Common myeloid progenitor, CD34-positive (primary cell): ENCODE measurements around the gene TMTC1.

Source experiments
- CTCF ChIA-PET: fragments of 350-600 bp; sonication (Branson Sonifier 250); formaldehyde crosslinking; loops from one replicate; lab custom pipeline; 2021; ENCODE audit warnings: antibody characterized with exemption; lab: Charles Lee
- POLR2A ChIA-PET: fragments of 350-600 bp; sonication (Branson Sonifier 250); formaldehyde crosslinking; loops from one replicate; lab custom pipeline; 2021; ENCODE audit warnings: antibody characterized with exemption; lab: Charles Lee
- DNase-seq, 3 donors: peaks; one replicate each; pipeline versions ENCODE4 v3.0.0 to v3.0.0-alpha.2; 2013
- H3K27ac ChIP-seq, 2 experiments: 1 replicate in 1 of 2; 2 replicates in 1 of 2; pipeline ENCODE4 v1.7.0; 2013; ENCODE audit warnings: inconsistent platforms in 2 of 2, low read length in 2 of 2, mild to moderate bottlenecking in 2 of 2, low read depth in 1 of 2, moderate library complexity in 1 of 2; ENCODE audit not compliant: severe bottlenecking in 2 of 2, insufficient read depth in 1 of 2, poor library complexity in 1 of 2
- H3K27me3 ChIP-seq, 5 experiments: replicated peaks in 2 of 5; 1 replicate in 3 of 5; 2 replicates in 2 of 5; pipeline versions ENCODE4 v1.6.1 to v1.7.0; 2013; ENCODE audit warnings: low read length in 4 of 5, mild to moderate bottlenecking in 2 of 5, moderate library complexity in 2 of 5, inconsistent platforms in 1 of 5; ENCODE audit not compliant: insufficient read depth in 5 of 5, control insufficient read depth in 4 of 5
- H3K36me3 ChIP-seq, 4 experiments: 1 replicate in 2 of 4; 2 replicates in 2 of 4; pipeline versions ENCODE4 v1.6.1 to v1.7.0; 2013; ENCODE audit warnings: low read length in 3 of 4, control low read depth in 1 of 4, mild to moderate bottlenecking in 1 of 4; ENCODE audit not compliant: control insufficient read depth in 4 of 4, insufficient read depth in 4 of 4
- H3K4me1 ChIP-seq, 4 experiments: 1 replicate in 3 of 4; 2 replicates in 1 of 4; pipeline versions ENCODE4 v1.6.1 to v1.7.1; 2013; ENCODE audit warnings: low read length in 3 of 4, mild to moderate bottlenecking in 3 of 4, control low read depth in 1 of 4, inconsistent platforms in 1 of 4, moderate library complexity in 1 of 4; ENCODE audit not compliant: control insufficient read depth in 4 of 4, insufficient read depth in 4 of 4; ENCODE audit errors: control extremely low read depth in 1 of 4
- H3K4me3 ChIP-seq, 7 experiments: 1 replicate in 4 of 7; 2 replicates in 3 of 7; pipeline versions ENCODE4 v1.5.1 to v1.7.0; 2013; ENCODE audit warnings: mild to moderate bottlenecking in 7 of 7, low read length in 6 of 7, moderate library complexity in 6 of 7, inconsistent platforms in 2 of 7, low read depth in 2 of 7, control low read depth in 1 of 7; ENCODE audit not compliant: insufficient read depth in 4 of 7, control insufficient read depth in 1 of 7; ENCODE audit errors: extremely low read depth in 1 of 7
- H3K9me3 ChIP-seq, 5 experiments: 1 replicate in 4 of 5; 2 replicates in 1 of 5; pipeline versions ENCODE4 v1.6.1 to v1.7.1; 2013; ENCODE audit warnings: low read length in 4 of 5, mild to moderate bottlenecking in 2 of 5, inconsistent platforms in 1 of 5, low read depth in 1 of 5, moderate library complexity in 1 of 5; ENCODE audit not compliant: control insufficient read depth in 4 of 5, insufficient read depth in 2 of 5; ENCODE audit errors: control extremely low read depth in 1 of 5
- WGBS: methylation state at CpG from one replicate; pipeline ENCODE4 v1.1.5; 2013; ENCODE audit not compliant: insufficient coverage; 5-methylcytosine and 5-hydroxymethylcytosine counted together

Gene TMTC1

DNA sequence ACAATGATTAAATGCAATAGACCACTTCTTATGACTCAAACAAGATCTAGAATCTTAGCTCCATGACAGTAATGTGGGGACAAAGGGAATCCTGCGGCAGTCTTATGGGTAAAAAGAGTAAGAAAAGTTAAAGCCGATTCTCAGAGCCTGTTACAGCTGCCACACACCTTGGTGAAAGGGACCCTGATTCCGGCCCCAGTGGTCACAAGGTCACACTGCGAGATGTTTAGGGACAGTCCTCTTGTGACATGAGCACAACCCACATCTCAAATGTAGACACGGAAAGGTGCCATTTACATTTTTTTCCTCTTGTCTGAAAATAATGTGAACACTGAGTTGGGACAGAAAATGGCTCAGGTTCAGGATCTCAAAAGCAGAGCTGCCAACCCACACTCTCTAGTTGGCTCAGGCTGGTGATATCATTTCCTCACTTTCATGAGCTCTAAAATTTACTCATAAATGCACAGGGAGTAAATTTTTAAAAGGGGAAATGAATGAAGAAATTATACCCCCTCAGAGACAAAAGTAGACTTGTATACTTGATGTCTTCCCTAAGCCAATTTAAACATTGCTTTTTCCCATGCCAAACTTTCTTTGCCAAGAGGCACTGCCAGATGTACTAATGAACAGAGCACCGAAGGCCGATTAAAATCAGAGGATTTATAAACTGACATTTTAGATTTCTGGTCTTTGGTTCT, 173.1 kb downstream of the TMTC1 start:
- H3K4me3 ChIP-seq, result no peak overlapping the region
- H3K27ac ChIP-seq, result no peak overlapping the region
- 98% methylated on average over 5 of the region's 7 CpGs for WGBS
- DNase-seq, result no peak
- no peaks in the 10 kb centered on the region for H3K4me1 ChIP-seq
- ChIA-PET CTCF (no interaction called here), POLR2A (interaction anchor here (0.6 kb wide), 1 partner anchor 854 kb away, joined by 3 read pairs; no protein-coding TSS in a partner anchor)
- H3K27me3 ChIP-seq, result peaks cover 0 to 2% (median 0%) of the 10 kb centered on the region in 5 experiments
- H3K36me3 ChIP-seq, result no peaks in the 10 kb centered on the region
- H3K9me3 ChIP-seq, result no peaks in the 10 kb centered on the region

DNA sequence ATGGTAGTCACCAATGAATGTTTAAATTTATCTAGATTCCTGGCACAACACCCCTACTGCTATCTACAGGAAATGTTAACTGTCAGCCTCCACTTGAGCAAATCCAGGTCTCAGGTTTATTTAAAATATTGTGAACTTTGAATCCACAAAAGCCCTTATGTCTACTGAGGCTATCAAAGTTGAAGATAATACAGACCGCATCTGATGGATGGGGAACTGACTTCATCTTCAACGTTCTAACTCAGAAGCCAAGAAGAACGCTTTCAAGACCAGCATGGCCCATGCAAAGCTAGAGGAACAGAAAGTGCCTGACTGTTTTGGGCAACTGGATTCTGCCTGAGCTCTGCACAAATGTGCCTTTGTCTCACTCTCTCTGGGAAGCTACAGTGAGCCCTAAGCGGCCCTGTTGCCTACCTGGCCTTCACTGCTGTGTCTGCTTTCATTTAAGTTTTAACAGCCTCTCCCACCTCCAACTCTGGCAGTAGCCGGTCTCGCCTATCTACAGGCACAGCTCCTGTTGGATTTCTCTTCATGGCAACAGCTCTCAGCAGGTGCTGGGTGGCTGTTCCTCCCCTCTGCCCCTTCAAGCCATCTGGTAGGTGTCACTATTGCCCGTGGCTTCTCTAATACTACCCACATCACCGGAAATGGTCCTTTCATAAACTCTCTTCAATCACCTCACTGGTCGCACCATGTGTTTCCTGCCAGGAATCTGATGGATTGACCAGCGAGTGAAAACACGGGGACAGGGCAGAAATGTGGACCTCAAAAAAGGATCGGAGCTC, 174.1 kb downstream of the TMTC1 start:
- ChIA-PET POLR2A (no interaction called here), CTCF (interaction anchor here (1.4 kb wide), 1 partner anchor 18 kb away, joined by 3 read pairs; no protein-coding TSS in a partner anchor)
- Histone ChIP-seq H3K9me3 (no peaks in the 10 kb centered on the region), H3K27me3 (no peaks in the 10 kb centered on the region), H3K36me3 (no peaks in the 10 kb centered on the region), H3K27ac (no peak overlapping the region), H3K4me3 (no peak overlapping the region), H3K4me1 (no peaks in the 10 kb centered on the region)
- whole genome bisulfite sequencing, result 92% methylated on average over 10 of the region's 12 CpGs
- no peak for DNase-seq

DNA sequence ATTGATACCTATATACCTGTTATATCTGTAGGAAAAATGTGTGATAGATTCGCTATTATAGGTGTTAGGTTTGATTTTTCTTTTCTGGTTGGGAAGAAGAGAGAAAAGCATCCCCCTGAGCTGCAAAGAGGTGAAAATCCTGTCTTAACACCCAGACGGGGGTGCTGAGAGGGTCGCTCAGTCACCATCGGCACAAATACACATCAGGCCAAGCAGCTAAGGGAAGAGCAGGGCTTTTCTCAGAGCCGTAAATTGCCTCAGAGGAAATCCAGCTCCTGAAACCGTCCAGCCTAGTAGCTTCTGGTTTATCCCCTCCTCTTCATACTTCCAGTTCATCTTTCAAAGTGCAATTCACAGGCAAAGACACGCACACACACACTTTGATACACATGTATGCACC, 175.2 kb downstream of the TMTC1 start:
- ChIA-PET POLR2A (no interaction called here), CTCF (interaction anchor here (1.4 kb wide), 1 partner anchor 17 kb away, joined by 3 read pairs; no protein-coding TSS in a partner anchor)
- H3K27ac ChIP-seq, result no peak overlapping the region
- no peaks in the 10 kb centered on the region for H3K9me3 ChIP-seq
- DNase-seq, result no peak
- H3K4me3 ChIP-seq, result no peak overlapping the region
- no peaks in the 10 kb centered on the region for H3K36me3 ChIP-seq
- H3K27me3 ChIP-seq, result no peaks in the 10 kb centered on the region
- no peaks in the 10 kb centered on the region for H3K4me1 ChIP-seq
- WGBS, result 69% methylated on average over 4 of the region's 7 CpGs

DNA sequence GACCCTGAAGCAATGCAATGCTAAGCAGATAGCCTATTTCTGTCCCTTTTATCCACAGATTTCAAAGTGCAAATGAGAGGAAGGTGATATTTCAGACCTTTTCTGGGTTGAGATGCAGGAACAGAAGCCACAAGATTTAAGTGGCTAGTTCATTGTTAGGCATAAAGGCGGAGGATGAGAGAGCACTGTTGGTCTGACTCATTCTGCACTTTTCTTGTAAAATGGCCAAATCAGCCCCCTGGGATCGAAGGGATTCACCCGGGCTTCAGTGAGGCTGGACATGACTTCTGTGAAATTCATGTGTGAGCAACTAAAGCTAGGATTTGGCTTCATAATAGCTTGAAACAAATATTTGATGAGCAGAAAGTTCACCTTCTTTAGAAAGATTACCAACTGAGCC, 184.4 kb downstream of the TMTC1 start:
- Histone ChIP-seq H3K27me3 (peaks cover 0 to 3% (median 0%) of the 10 kb centered on the region in 5 experiments), H3K4me1 (no peaks in the 10 kb centered on the region), H3K36me3 (no peaks in the 10 kb centered on the region), H3K9me3 (no peaks in the 10 kb centered on the region), H3K27ac (no peak overlapping the region), H3K4me3 (no peak overlapping the region)
- DNase-seq, result no peak
- WGBS, result 100% methylated on average over 3 of the region's 3 CpGs
- POLR2A ChIA-PET, result no interaction called here
- CTCF ChIA-PET, result no interaction called here

DNA sequence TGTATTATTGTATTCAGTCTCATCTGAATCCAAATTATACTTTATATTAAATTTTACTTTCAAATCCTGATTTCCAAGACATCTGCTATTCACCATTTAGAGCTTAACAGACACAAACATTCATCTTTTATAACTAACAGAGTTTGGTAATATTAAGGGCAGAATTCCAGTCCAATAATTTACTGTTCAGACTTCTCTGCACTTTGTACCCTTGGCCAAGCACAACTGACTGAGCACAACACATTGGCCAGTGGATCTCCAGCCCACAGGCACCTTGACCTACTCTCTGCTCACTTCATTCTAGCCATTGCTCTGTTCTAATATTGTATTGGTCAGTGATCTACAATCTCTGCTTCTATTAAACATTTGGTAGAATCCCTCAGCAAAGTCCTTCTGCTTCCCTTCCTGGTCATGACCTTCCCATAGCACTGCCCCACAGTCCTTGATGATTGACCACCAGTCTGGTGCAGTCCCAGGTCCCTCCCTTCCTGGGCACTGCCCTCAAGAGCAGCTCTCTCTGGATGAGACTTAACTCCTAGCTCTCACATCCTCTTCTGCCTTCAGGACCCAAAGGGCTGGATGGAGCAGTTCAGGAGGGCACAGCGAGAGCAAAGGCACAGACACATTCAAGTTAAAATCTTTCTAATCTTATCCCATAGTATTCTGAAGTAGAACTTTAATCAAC, 188.5 kb downstream of the TMTC1 start:
- Histone ChIP-seq H3K27ac (no peak overlapping the region), H3K27me3 (no peaks in the 10 kb centered on the region), H3K4me3 (no peak overlapping the region), H3K36me3 (no peaks in the 10 kb centered on the region), H3K4me1 (no peaks in the 10 kb centered on the region), H3K9me3 (no peaks in the 10 kb centered on the region)
- no peak for DNase-seq
- ChIA-PET POLR2A (no interaction called here), CTCF (no interaction called here)
- no CpG with 5 or more reads among the region's 1 CpG for WGBS

DNA sequence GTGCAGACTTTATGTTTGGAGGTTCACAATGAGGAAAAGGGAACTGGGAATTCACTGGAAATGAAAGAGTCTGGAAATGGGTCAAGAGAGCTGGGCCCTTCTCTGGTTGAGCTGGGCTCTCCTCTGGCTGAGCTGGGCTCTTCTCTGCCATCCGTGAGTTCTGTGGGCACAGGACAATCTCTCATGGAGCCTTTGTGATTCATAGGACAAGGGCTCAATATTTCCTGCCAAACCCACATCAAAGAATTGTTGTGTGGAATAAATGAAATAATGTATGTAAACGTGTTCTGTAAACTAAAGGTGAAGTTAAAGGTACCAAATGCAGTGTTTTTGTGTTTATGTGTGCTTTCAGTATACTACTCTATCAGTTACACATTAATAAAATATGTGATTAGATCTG, 190.7 kb downstream of the TMTC1 start:
- no peak for DNase-seq
- POLR2A ChIA-PET, result no interaction called here
- CTCF ChIA-PET, result no interaction called here
- no peak overlapping the region for H3K27ac ChIP-seq
- no CpG with 5 or more reads among the region's 2 CpGs for WGBS
- H3K4me1 ChIP-seq, result no peaks in the 10 kb centered on the region
- H3K36me3 ChIP-seq, result no peaks in the 10 kb centered on the region
- H3K9me3 ChIP-seq, result no peaks in the 10 kb centered on the region
- H3K27me3 ChIP-seq, result no peaks in the 10 kb centered on the region
- no peak overlapping the region for H3K4me3 ChIP-seq
